IPS-NIHi11 (cell line): ENCODE measurements around the gene C14orf180.

Experiments used
- DNase-seq: peaks from one replicate; pipeline ENCODE4 v3.0.0; 2012; ENCODE audit warnings: mixed read lengths, low spot score

Gene C14orf180

DNA sequence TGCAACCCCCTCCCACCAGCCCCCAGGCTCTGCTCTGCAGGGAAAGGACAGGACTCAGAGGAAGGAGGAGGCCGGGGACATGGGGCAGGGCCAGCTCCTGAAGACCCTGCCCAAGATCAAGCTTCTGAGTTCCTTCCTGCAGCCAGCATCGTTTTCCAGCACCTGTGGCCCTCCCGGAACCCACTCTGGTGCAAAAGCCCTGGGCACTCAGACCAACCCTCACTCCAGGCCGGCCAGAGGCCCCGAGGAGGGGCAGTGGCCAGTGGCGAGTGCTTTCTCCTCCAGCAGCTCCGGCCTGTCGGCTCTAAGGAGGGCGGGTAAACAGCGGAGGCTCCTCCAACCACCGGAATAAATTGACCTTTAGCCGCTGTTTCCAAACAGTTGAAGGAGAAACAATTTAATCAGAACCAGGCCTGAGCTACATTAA lies 14.2 kb downstream of the C14orf180 start:
- no peak for DNase-seq

DNA sequence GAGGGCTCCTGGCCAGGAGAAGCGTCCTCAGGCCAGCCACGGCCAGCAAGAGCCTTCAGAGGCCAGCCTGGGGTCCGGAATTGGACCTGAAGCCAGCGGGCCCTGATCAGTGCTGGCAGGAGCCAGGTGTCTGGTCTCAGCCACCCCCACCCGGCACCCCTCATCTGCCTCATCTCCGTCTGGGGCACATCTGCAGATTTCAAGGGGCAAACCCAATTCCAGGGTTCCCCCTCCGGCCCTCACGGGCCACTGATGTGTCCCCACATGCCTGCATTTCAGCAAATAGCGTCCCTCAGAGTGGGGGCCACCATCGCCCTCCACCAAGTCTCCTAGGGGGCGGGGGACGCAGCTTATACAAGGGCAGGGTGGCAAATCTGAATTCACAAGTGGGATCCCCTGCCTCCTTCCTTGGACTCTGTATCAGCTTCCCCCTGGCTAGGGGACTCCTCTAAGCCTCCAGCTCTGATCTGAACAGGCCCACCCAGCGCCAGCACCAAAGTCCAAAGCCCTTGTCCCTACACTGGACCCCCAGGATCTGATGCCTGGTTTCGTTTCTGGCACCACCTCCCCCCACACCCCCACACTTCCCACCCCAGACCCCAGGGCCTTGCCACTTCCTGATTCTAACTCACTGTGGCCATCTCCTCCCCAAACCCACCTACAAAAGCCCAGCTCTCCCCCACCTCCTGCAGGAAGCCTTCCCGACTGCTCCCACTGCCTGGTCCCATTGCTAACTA lies 14.9 kb downstream of the C14orf180 start:
- DNase-seq: no peak

- DNase-seq: no peak
Measured at GRCh38 chr14:104595116-104595675, 15.6 kb downstream of the C14orf180 start.

GRCh38 chr14:104595911-104596450 lies 16.4 kb downstream of the C14orf180 start:
- DNase-seq: no peak

- no peak for DNase-seq
Measured at GRCh38 chr14:104596451-104596918, 16.9 kb downstream of the C14orf180 start.

DNA sequence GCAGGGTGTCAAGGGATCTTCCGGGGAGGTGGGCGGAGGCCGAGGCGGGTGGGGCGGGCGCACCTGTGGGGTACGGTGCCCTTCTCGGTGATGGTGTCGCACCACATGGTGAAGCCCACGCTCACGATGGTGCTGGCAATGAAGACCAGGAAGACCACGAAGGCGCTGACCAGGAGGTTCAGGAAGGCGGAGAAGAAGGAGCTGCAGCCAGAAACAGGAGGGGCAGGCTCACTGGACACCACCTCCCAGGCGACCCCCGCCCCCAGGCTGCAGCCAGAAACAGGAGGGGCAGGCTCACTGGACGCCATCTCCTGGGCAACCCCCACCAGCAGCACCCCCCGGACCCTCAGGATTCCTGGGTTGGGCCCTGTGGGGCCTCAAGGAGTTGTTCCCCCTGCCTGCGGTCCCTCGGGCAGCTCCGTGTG lies 17.4 kb downstream of the C14orf180 start:
- no peak for DNase-seq

GRCh38 chr14:104597576-104597975 lies 18.0 kb downstream of the C14orf180 start:
- DNase-seq: no peak

GRCh38 chr14:104598039-104598909 lies 18.7 kb downstream of the C14orf180 start:
- no peak for DNase-seq

DNA sequence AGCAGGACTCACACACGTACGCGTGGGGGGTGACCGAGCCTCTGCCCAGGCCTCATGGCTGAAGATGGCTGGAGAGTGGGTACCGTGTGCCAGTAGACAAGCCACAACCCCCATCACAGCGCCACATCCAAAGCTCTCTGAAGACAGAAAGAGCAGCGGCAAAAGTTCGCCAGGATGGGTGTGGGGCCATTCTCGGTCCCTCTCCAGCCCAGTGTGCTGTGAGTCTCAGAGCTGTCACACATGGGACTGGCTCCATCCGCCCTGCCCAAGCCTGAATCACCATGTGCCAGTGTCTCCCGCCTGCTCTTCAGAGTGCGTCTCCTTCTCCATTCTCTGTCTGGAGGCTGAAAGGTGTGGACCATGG lies 19.3 kb downstream of the C14orf180 start:
- DNase-seq: no peak

- DNase-seq: no peak
Measured at GRCh38 chr14:104599446-104599845, 19.9 kb downstream of the C14orf180 start.

GRCh38 chr14:104600141-104600643 lies 20.6 kb downstream of the C14orf180 start:
- DNase-seq: no peak

- DNase-seq: no peak
Measured at GRCh38 chr14:104600805-104601204, 21.2 kb downstream of the C14orf180 start.

GRCh38 chr14:104601786-104602185 lies 22.2 kb downstream of the C14orf180 start:
- DNase-seq: no peak

DNA sequence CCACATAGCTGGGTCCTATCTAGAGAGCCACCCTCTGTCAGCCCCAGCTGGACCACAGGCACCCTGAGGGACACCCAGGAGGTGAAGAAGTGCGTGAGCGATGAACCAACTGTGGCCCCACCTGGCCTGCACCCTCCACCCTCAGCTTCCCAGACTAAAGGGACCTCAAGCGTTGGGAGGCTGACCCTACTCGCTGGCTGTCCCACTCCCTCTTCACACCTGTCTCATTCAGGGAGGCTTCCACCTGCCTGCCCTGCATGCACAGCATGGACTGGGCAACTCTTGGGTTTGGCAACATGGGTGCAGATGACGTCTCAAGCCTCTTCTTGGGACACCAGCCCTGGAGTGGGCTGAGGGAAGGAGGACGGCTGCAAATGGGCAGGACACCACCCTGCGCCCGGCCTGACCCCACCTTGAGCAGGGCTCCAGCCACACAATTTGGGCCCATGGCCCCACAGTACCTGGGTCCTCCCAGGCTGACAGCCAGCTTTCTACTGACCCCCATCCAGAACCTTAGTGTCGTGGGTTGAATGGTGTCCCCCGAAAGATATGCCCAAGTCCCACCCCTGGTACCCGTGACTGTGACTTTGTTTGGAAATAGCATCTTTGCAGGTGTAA lies 22.9 kb downstream of the C14orf180 start:
- DNase-seq: no peak

GRCh38 chr14:104602933-104603325 lies 23.4 kb downstream of the C14orf180 start:
- DNase-seq: no peak

DNA sequence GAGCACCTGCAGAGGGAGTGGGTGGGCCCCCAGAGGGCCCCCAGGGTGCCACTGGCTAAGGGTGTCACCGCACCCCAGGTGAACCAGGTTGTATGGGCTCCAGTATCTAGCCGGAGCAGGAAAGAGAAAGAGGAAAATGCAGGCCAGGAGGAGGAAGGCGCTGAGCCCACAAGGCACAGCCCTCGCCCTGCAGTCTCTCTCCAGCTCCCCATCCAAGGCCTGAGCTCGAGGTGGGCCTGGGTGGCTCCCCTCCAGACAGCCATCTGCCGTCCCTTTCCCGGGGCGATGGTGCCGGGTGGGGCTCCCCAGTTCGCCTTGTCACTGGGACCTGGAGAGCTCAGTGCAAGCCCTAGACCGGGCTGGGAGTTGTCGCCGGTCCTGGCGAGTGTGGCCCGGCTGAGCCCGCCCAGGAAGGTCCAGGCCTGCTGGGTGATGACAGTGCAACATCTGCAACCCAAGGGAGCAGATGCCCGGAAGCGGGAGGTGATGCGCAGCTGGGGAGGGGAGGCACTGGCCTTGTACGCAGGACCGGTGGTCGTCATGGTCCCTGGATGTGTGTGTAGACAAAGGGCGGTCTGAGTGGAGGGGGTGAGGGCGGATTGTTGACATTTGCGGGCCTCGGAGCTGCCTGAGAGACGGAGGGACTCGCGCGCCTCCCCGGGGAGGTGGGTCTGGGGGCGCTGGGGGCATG lies 24.3 kb downstream of the C14orf180 start:
- no peak for DNase-seq

DNA sequence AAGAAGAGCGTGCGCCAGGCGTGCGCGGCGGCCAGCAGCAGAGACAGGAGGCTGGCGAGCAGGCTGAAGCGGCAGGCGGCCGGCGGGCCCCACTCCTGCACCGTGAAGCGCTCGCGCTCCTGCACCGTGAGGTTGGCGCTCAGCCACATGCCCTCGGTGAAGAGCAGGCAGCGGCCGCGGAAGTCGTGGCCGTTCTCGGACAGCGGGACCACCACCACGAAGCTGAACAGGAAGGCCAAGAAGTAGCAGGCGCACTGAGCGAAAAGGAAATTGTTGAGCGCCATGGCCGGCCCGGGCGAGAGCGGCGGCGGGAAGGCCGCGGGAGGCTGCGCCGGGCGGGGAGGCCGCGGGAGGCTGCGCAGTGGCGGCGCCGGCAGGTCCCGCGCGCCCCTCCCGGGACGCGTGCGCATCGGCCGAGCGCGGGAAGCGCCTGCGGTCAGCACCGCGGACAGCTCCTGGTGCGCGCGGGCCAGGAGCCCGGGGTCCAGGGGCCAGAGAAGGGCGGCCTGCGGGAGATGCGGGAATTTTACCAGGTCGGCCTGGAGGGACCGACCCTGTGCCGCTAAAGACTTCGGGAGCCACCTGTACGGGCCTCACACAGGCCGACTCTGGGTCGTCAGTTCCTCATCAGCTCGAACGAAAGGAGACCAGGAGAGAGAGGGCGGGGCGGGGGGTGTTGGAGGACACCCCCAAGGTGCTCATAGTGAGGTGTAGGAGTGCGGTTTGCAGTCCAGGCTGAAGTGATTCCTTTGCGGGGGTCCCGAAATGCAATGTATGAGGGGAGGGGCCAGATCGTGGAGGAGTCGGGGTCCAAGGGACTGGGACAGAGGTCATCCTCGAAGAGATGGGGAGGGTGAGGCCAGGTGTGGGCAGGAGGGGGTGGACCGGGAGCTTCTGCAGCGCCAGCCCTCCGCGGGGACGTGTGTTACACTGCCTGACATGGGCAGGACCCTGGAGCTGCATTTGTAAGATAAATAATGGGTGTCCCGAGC lies 25.2 kb downstream of the C14orf180 start, which contains the start of gene TMEM179:
Gene TMEM179, minus strand, starts transcription at position 315 of the 992 bp plus-strand sequence. Its CDS starts 31 bp downstream, at position 284.
- DNase-seq: peak; percentile 99

DNA sequence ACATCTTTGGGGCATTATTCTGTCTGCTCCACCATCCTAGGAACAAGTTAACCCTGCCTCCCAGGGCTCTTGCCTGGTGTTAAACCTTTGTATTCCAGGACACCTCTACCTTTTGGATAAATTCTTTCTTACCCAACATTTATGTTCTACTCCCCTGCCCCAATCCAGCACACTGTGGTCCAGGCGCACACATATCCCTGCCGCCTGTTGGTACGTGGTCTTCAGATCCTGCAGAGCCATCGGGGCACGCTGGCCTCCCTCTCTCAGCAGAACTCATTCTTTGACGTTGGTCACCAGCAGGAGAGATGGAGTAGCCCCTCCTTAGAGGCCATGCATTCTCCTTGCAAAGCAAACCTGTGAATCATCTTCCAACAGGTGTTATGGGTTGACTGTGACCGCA lies 30.1 kb downstream of the C14orf180 start:
- DNase-seq: no peak

- DNase-seq: no peak
Measured at GRCh38 chr14:104610749-104611310, 31.3 kb downstream of the C14orf180 start.
